ENCODE results near the gene PC.

GRCh38 chr11:66936311-66936711 is 21.9 kb downstream of the PC start:
- TF ChIP-seq CTCF (conservative IDR thresholded peaks at IDR 0.05; ENCODE audit: low read depth, low read length) (no peak), EZH2 (IDR thresholded peaks at IDR 0.05; ENCODE audit: borderline replicate concordance, low read depth, low read length, poor library complexity, severe bottlenecking) (no peak)

Measured in A673 (cell line).